H1 (cell line): ENCODE data around the gene TEX29. TPM values are rescaled to one million over a fixed set of nuclear protein-coding genes. Genes with fewer than 3 reads are reported as not detected.

Source experiments
- CTBP2 ChIP-seq: IDR thresholded peaks from 2 replicates; pipeline ENCODE4 v1.7.0; 2011; ENCODE audit warnings: borderline replicate concordance, mild to moderate bottlenecking, moderate library complexity, mixed read lengths, low read length; ENCODE audit not compliant: insufficient read depth, insufficient read length
- SIRT6 ChIP-seq: IDR thresholded peaks from one replicate; pipeline ENCODE4 v1.7.1; 2012; ENCODE audit warnings: low read length, inconsistent platforms
- TAF7 ChIP-seq: optimal IDR thresholded peaks from 2 replicates; pipeline ENCODE3; 2011; ENCODE audit warnings: low read depth, mild to moderate bottlenecking, inconsistent platforms, low read length, moderate library complexity, borderline replicate concordance
- polyA plus RNA-seq, 7 experiments: library from polyadenylated mRNA; depleted of rRNA in 3 of 7; stranded (reverse) in 5 of 7; unstranded in 2 of 7; fragments of >200 nt in 5 of 7; fragments of 200-250 nt in 2 of 7; gene quantifications; 1 replicate in 5 of 7; 2 replicates in 1 of 7; 4 replicates in 1 of 7; pipeline versions ENCODE4 v1.2.1 to v1.2.3, GENCODE V29; 2011 to 2013; ENCODE audit warnings: missing spikeins in 2 of 7, mixed read lengths in 2 of 7
- total RNA-seq: library from RNA; stranded (reverse); fragmentation: NEBNext Ultra II Directional; extraction: Animal tissue kit (Norgen Biotek cat#: 25700); gene quantifications from 2 replicates; pipeline ENCODE4 v1.2.1, GENCODE V29; 2021

The TEX29 gene
- total and polyA plus RNA-seq, 2 of the 8 experiments (the other 6 are each of a cell fraction or from before 2014, with no cell fraction given) = 0.08 TPM; not detected in 1

DNA sequence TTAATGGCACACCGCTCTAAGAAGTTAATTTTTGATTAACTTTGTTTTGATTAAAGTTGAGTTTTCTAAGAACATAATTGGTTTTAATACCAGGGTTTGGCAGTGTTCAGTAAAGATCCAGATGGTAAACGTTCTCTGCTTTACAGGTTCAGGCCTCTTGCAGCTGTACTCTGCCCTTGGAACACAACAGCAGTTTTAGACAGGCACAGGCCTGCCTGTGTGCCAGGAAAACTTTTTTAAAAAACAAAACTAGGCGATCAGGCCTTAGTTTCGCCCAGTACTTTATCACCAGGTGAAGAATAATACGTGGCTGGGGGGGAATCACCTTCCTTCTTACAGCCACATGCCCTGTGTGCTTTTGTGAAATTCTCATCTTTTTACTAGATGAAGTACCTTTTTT is 38.0 kb upstream of the TEX29 start (continued):
- TF ChIP-seq CTBP2 (no peak), SIRT6 (no peak), TAF7 (no peak)
- TF ChIP-seq, all 59 proteins: peak for 0
